NB4 (cell line): ENCODE results near the gene ANKRD39.

ENCODE experiments used
- DNase-seq: peaks from one replicate; pipeline ENCODE4 v3.0.0; 2010; ENCODE audit warnings: low read depth
- H3K4me3 ChIP-seq: one replicate; pipeline ENCODE4 v1.5.1; 2011; ENCODE audit warnings: mild to moderate bottlenecking, low read depth, low read length, moderate library complexity
- CTCF ChIP-seq: IDR thresholded peaks from one replicate; pipeline ENCODE4 v1.5.1; 2012; ENCODE audit warnings: low read depth, low read length
- MAX ChIP-seq: IDR thresholded peaks from 2 replicates; pipeline ENCODE4 v1.6.1; 2011; ENCODE audit warnings: low read depth, low read length
- MYC ChIP-seq: IDR thresholded peaks from 2 replicates; pipeline ENCODE4 v1.6.1; 2011; ENCODE audit warnings: low read depth, low read length
- POLR2A ChIP-seq: IDR thresholded peaks from 2 replicates; pipeline ENCODE4 v1.6.1; 2011; ENCODE audit warnings: mild to moderate bottlenecking; ENCODE audit not compliant: insufficient read length; ENCODE audit errors: extremely low read depth

The ANKRD39 gene

GRCh38 chr2:96844405-96844808 lies 13.4 kb downstream of the ANKRD39 start:
- no peak for DNase-seq
- TF ChIP-seq CTCF = no peak
- TF ChIP-seq POLR2A = no peak
- no peak for TF ChIP-seq MAX
- TF ChIP-seq MYC = no peak
- no peak overlapping the region for H3K4me3 ChIP-seq

GRCh38 chr2:96843538-96844268 lies 14.1 kb downstream of the ANKRD39 start, which contains the start of gene ANKRD23:
ANKRD23 (minus strand) TSS chr2:96844021; CDS start chr2:96843992, 29 bp downstream.
- no peak for DNase-seq
- TF ChIP-seq MYC = no peak
- TF ChIP-seq POLR2A = no peak
- no peak for TF ChIP-seq MAX
- TF ChIP-seq CTCF = no peak
- H3K4me3 ChIP-seq = no peak within 1 kb of the TSS

GRCh38 chr2:96842600-96842999 lies 15.2 kb downstream of the ANKRD39 start:
- TF ChIP-seq POLR2A = no peak
- no peak for TF ChIP-seq MYC
- TF ChIP-seq MAX = no peak
- no peak for DNase-seq
- H3K4me3 ChIP-seq = no peak overlapping the region

DNA sequence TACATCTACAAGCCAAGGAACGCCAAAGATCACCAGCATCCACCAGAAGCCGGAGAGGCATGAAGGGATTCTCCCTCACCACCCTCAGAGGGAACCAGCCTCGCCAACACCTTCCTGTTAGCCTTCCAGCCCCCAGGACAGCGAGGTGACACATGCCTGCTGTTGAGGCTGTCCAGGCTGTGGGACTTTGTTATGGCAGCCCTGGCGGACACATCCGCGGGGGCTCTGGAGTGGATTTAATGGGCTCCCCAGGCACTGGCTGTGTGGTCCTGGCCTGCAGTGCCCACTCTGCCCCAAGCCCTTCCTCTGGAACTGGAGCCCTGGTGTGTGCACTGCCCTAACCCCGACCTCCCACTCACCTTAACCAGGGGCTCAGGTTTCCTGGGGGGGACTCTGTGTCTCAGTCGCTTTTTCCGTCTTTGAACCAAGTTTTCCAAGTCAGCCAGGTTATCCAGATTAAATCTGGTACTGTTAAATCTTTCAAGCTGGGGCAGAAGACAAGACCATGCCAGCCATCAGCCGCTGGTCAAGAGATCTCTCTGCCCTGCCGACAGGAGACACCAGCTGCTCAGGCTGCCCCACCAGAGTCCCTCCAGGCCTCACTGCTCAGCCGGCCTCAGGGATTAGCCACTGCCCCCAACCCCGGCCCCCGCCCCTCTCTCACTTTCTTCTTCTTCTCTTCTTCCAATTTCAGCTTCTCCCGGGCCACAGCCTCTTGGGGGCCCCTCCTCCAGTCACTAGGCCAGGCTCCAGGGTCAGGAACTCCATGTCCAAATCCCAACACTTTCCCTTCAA lies 15.9 kb downstream of the ANKRD39 start:
- TF ChIP-seq MYC = no peak
- TF ChIP-seq MAX = no peak
- TF ChIP-seq POLR2A = no peak
- no peak for TF ChIP-seq CTCF
- no peak overlapping the region for H3K4me3 ChIP-seq
- no peak for DNase-seq

DNA sequence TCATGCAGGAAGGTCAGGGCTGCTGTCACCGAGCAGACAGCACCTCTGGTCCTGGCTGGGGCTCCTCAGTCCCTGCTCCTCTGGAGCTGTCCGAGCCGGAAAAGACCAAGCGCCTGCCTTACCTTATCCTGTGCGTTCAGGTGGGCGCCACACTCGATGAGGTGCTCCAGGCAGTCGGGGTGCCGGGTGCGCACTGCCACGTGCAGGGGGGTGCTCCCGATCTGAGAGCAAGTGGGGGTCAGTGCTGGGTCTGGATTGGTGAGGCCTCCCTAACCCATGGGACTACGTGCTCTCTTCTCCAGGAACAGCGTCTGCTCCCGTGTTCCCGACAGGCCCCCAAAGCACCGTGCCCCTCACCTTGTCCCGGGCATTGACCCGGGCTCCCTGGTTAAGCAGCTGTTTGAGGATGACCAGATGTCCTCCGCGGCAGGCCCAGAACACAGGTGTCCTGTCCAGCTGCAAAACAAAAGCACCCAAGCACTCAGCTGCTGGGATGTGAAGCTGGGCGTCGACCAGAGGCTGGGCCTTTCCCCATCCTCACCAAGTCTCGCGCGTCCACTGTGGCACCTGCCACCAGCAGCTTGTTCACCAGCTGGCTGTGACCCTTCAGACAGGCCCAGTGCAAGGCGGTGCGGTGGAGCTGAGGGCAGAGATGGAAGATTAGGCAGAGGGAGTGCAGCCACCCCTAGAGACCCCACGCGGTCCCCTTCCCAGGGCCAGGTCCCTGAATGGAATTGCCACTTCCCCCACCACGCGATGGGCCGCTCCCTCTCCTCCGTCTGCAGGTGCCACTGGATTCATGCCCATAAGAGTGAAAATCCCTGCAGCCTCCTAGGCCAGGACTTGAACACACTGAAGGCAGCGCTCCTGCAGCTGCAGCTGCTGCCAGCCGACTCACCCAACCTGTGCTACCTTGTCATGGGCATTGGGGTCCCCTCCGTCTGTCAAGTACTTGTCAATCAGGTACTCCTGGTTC lies 17.7 kb downstream of the ANKRD39 start:
- no peak overlapping the region for H3K4me3 ChIP-seq
- DNase-seq = no peak
- TF ChIP-seq MAX (no peak), POLR2A (no peak), MYC (no peak), CTCF (no peak)
